Left renal pelvis (tissue), 4 donors: Measurements from ENCODE around the gene KCNK15. TPM values are rescaled to one million over a fixed set of nuclear protein-coding genes. Genes with fewer than 3 reads are reported as not detected.
A peak's percentile ranks its signal among the peaks of the same experiment; 100 is the strongest.
"Not testable (repeated sequence)": the region's sequence is repeated elsewhere in the genome, so short reads cannot be mapped to it uniquely, and the experiment has no call there.

ENCODE experiments used
- DNase-seq, 4 donors: peaks; one replicate each; pipeline ENCODE4 v3.0.0-alpha.2; 2013; ENCODE audit warnings: low read depth in 4 of 4, low spot score in 3 of 4
- polyA plus RNA-seq, 4 donors: library from polyadenylated mRNA; unstranded; fragments of 120-200 nt; gene quantifications; one replicate each; pipeline ENCODE4 v1.2.1, GENCODE V29; 2013; ENCODE audit not compliant: insufficient read length in 4 of 4

Gene KCNK15
- under 1 TPM; 0.09 to 0.64 (median 0.09) TPM for polyA plus RNA-seq

DNA sequence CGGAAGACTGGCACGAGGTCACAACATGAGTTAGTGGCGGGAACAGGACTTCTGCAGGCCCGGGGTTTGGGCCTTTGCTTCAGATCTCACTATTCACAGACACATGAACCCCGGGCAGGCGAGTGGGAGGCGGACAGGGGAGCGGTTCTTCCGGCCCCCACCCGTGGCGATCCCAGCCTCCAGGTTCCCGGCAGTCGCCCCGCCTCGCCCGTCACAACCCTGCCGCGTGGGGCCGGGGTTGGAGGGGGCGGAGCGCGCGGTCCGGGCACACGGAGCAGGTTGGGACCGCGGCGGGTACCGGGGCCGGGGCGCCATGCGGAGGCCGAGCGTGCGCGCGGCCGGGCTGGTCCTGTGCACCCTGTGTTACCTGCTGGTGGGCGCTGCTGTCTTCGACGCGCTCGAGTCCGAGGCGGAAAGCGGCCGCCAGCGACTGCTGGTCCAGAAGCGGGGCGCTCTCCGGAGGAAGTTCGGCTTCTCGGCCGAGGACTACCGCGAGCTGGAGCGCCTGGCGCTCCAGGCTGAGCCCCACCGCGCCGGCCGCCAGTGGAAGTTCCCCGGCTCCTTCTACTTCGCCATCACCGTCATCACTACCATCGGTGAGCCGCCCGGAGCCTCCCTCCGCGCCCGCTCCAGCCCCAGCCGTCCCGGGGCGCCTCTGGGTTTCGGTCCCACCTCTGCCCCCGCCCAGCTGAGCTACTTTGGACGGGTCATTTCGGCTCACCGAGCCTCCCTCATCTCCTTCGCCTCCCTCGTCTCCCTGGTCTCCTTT lies at the start of gene KCNK15:
Gene KCNK15, plus strand, starts transcription at position 268 of the 769 bp plus-strand sequence. Its CDS starts 46 bp downstream, at position 314.
- DNase-seq, result no peak

DNA sequence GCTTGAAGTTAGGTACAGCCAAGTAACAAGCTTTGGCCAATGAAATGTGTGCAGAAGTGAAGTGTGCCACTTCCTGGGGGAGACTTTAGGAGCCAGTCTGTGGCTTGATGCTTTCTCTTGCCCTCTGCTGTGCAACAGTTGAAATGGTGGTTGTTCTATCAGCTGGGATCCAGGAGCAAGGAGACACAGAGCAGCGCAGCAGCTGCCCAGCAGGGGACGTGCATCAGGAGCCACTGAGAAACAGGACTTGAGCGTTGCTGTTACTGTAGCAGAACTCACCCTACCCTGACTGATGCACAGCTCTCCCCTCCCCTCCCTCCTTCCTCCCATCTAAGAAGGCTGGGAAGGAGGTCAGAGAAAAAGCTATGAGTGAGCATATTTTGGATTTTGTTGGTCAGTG lies 49.4 kb upstream of the KCNK15 start:
- no peak for DNase-seq

GRCh38 chr20:44697041-44697440 lies 48.6 kb upstream of the KCNK15 start:
- DNase-seq, result not testable (repeated sequence)

- no peak for DNase-seq
Measured at GRCh38 chr20:44698351-44698750, 47.3 kb upstream of the KCNK15 start.

GRCh38 chr20:44700306-44700705 lies 45.4 kb upstream of the KCNK15 start:
- no peak for DNase-seq

- DNase-seq, result peak in 1 of 4 donors; percentile 21
Measured at GRCh38 chr20:44701118-44701857, 44.4 kb upstream of the KCNK15 start.

- DNase-seq, result no peak
Measured at GRCh38 chr20:44701858-44702256, 43.8 kb upstream of the KCNK15 start.

DNA sequence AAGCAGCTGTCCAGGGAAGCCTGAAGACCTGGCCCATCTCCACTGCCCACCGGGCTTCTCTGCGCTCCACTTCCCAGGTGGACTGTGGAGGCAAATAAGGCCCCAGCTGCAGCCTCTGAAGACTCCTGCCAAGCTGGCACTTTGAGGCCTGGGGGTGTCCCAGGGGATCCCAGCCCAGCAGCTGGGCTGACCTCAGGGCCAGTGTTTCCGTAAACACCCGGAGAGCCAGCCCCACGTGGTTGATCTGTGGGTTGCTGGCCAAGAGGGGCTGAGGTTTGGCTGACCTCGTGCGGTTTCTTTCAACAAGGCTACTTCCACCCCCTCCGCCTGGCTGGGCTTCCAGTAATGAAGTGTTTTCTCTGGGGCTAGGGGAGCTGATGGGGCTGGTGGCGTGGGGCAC lies 42.9 kb upstream of the KCNK15 start:
- DNase-seq, result peak in 1 of 4 donors; percentile 14

DNA sequence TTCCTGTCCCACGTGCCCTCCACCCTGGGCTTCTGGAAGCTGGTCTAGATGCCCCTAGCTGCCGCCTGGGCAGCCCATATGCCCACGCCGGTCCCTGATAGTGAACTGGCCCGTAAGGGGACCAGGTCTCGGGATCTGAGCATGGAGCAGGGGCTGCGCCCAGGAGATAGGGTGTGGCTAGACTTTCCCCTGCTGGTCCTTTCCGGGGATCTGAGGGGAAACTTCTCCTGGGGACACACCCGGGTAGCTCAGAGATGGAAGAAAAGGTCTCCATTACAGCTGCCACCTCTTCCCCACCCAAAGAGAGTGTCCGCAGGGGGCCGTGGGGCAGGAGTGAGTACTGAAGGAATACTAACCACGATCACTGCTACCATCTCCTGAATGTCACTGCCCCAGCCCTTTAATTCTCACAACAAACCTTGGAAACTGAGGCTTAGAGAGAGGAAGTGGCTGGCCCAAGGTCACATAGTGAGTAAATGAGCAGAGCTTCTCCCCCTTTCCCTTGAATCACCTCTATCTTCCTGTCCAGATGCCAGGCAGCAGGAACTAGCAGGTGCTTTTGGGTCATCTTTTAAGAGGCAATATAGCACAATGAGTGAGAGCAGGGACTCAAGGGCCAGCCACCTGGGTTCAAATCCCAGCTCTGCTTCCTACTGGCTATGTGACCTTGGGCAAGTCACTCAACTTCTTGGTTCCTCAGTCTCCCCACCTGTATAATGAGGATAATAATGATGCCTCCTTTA lies 42.3 kb upstream of the KCNK15 start:
- DNase-seq, result no peak

GRCh38 chr20:44703956-44704488 lies 41.6 kb upstream of the KCNK15 start:
- DNase-seq, result no peak

DNA sequence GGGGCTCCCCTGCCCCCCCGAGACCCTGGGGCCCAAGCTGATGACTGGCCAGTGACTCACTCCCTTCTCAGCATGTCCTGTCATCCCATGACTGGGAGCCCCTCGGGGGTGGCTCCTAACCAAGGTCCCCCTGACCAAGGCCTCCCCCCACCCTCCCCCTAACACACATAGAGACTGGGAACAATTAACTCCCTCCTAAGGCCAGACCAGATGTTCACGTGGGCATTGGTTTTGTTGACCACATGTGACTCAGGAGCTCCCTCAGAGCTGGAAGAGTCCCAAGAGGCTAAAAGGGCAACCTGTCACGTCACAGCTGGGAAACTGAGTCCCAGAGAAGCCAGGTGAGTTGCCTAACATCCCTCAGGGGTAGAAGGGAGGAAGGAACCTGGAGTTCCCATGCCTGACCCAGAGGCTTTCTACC lies 41.1 kb upstream of the KCNK15 start:
- no peak for DNase-seq

- DNase-seq, result no peak
Measured at GRCh38 chr20:44705364-44706094, 40.1 kb upstream of the KCNK15 start.

GRCh38 chr20:44706301-44707017 lies 39.2 kb upstream of the KCNK15 start:
- no peak for DNase-seq

- no peak for DNase-seq
Measured at GRCh38 chr20:44707018-44707579, 38.6 kb upstream of the KCNK15 start.

DNA sequence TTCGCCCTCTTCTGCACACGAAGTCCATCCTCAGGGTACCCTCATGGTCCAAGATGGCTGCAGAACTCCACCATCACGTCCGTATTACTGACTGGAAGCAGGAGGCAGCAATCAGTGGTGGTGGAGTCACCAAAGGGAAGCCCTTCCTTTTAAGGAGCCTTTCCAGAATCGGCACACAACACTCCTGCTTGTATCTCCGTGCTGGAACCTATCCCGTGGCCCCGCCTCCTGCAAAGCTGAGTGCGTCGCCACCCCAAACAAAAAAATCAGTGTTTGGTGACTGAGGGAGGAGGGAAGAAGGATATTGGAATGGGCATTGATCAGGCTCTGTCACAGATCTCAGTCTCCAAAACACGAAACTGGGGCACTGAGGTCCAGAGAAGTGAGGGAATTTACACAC lies 36.3 kb upstream of the KCNK15 start:
- no peak for DNase-seq

DNA sequence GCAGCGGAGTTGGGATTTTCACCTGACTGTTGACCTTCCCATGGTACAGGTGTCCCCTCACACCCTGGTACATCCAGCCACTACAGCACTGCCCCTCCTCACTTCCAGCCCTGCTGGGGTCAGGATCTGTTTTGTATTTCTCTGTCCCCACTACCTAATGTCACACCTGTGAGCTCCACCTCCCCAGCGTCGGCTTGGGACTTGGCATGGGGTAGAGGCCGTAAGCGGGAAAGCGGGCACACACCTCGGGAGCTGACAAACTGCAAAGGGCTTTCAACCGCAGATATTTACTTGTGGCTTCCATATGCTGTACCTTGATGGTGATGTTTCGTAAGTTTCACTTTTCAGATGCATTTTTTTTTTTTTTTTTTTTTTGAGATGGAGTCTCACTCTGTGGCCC lies 35.9 kb upstream of the KCNK15 start:
- no peak for DNase-seq

DNA sequence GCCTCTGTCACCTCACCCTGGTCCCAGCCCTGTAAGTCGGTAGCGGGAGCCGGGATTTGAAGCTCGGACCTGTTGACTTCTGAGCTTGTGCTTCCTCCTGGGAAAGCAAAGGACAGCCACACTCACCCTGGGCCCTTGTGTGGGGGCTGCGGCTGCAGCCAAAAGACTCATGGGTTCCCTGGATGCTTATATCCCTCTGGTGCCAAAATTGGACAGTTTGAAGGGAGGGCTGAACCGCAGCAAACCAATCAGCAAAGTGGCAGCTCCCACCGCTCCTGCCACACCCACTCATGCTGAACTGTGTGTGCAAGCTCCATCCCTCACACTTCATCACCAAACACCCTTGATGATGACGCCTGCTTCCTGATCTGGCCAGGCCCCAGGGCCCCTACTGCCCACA lies 34.4 kb upstream of the KCNK15 start:
- no peak for DNase-seq

GRCh38 chr20:44714102-44714700 lies 31.5 kb upstream of the KCNK15 start:
- no peak for DNase-seq
